Dermis lymphatic vessel endothelial cell (primary cell): Measurements from ENCODE around the gene WFDC12. TPM values are rescaled to one million over a fixed set of nuclear protein-coding genes. Genes with fewer than 3 reads are reported as not detected.

ENCODE experiments used
- total RNA-seq: library from RNA; depleted of rRNA; stranded (reverse); fragments of >200 nt; gene quantifications from 2 replicates; pipeline ENCODE4 v1.2.1, GENCODE V29; 2014

Gene WFDC12
- not detected in 2 replicates for total RNA-seq

GRCh38 chr20:45124365-45124764 lies at the start of gene WFDC12:
WFDC12 (minus strand) TSS chr20:45124465; CDS start chr20:45124447, 18 bp downstream.

GRCh38 chr20:45114465-45115385 lies 9.5 kb downstream of the WFDC12 start, which contains the start of gene WFDC5:
WFDC5 (minus strand) TSS chr20:45115174; CDS start chr20:45115083, 91 bp downstream.

DNA sequence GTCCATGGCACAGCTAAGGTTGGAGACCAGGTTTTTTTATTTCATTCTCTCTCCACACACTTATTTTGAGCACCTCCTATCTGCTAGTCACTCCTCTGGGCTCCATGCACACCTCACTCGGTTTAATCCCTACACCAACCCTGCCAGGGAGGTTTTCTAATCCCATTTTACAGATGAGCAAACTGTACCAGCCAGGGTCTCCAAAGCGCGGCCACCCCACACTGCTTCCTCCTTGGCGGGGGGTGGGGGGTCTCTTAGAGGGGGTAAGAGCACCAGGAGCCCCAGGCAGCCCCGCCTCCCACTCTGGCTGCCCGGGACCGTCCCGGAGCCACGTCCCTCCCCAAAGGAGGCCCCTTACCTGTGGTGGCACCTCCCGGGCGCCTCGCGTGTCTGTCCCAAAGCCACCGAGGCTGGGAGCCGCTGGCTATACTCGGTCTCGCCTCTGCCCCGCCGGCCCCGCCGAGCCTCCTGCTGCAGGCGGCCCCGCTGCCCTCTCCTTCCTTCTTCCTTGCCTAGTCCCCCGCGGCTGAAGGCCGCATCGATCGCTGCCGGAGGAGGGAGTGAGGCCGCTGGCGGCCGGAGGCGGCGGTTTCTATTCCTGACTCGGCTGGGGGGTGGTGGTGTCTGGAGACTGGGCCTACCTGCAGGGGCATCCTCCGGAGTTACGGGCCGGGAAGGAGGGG lies 23.6 kb downstream of the WFDC12 start, which contains the start of gene KCNS1:
Gene KCNS1 (minus strand): TSS at position 565 of the 683 bp plus-strand sequence. CDS start 1,891 bp downstream, outside the sequence.

Other genes with a start within 250 kb of the WFDC12 start
- 95.7 and 136 TPM in 2 replicates for gene YWHAB, start 238.8 kb downstream of the WFDC12 start, total RNA-seq
- gene PABPC1L, start 214.4 kb downstream of the WFDC12 start, total RNA-seq = 1.0 and 1.2 TPM in 2 replicates
- gene TOMM34, start 164.1 kb downstream of the WFDC12 start, total RNA-seq = 9.9 and 18.7 TPM in 2 replicates
- gene STK4, start 158.0 kb downstream of the WFDC12 start, total RNA-seq = 14.6 and 20.5 TPM in 2 replicates
- gene KCNS1, start 23.3 kb downstream of the WFDC12 start, total RNA-seq = 0.09 and 0.11 TPM in 2 replicates
- gene WFDC5, start 9.3 kb downstream of the WFDC12 start, total RNA-seq = not detected in 2 replicates
- gene PI3, start 50.4 kb upstream of the WFDC12 start, total RNA-seq = not detected in 2 replicates
- gene SEMG1, start 82.6 kb upstream of the WFDC12 start, total RNA-seq = not detected in 2 replicates
- not detected in 2 replicates for gene SEMG2, start 96.9 kb upstream of the WFDC12 start, total RNA-seq
- gene SLPI, start 130.1 kb upstream of the WFDC12 start, total RNA-seq = 0.69 TPM in 1 of 2 replicates, not detected in the other
- not detected in 2 replicates for gene RBPJL, start 182.4 kb upstream of the WFDC12 start, total RNA-seq
- gene MATN4, start 183.8 kb upstream of the WFDC12 start, total RNA-seq = under 0.01 TPM in 1 of 2 replicates, not detected in the other
- gene SDC4, start 224.0 kb upstream of the WFDC12 start, total RNA-seq = 26.6 and 54.9 TPM in 2 replicates
- gene SYS1, start 238.7 kb upstream of the WFDC12 start, total RNA-seq = 23.8 and 29.6 TPM in 2 replicates